Measurements from ENCODE around the gene DIDO1.

The DIDO1 gene

GRCh38 chr20:62931464-62931863 lies 5.2 kb upstream of the DIDO1 start:
- H4K20me1 ChIP-seq (ENCODE audit: insufficient read depth, low read length) = peaks cover 74% of the 10 kb centered on the region
- peaks cover 34% of the 10 kb centered on the region for H3K4me1 ChIP-seq (ENCODE audit: low read length)
- no peak overlapping the region for H2AFZ ChIP-seq (ENCODE audit: low read depth, low read length)
- no peak overlapping the region for H3K4me3 ChIP-seq (ENCODE audit: low read length)
- H3K27ac ChIP-seq (ENCODE audit: low read length) = peak overlapping the region; percentile 18; the same call in 1 of the 2 replicates
- H3K27me3 ChIP-seq (ENCODE audit: low read depth, low read length) = no peaks in the 10 kb centered on the region
- no peak overlapping the region for H3K9ac ChIP-seq (ENCODE audit: low read length)
- peaks cover 100% of the 10 kb centered on the region for H3K79me2 ChIP-seq (ENCODE audit: low read length)
- peak overlapping the region; percentile 45 for H3K4me2 ChIP-seq (ENCODE audit: low read length)
- no peaks in the 10 kb centered on the region for H3K9me3 ChIP-seq (ENCODE audit: insufficient read depth, low read length)
- H3K36me3 ChIP-seq (replicated peaks; ENCODE audit: low read depth, low read length) = peaks cover 27% of the 10 kb centered on the region
- TF ChIP-seq EZH2phosphoT487 (IDR thresholded peaks at IDR 0.05; ENCODE audit: low read depth) = no peak

- peaks cover 7% of the 10 kb centered on the region for H3K36me3 ChIP-seq (replicated peaks; ENCODE audit: low read depth, low read length)
- TF ChIP-seq EZH2phosphoT487 (IDR thresholded peaks at IDR 0.05; ENCODE audit: low read depth) = no peak
- no peak for TF ChIP-seq CTCF (IDR thresholded peaks at IDR 0.05; ENCODE audit: low read depth, low read length)
- no peak overlapping the region for H3K27ac ChIP-seq (ENCODE audit: low read length)
- no peak overlapping the region for H3K4me2 ChIP-seq (ENCODE audit: low read length)
- peaks cover 99% of the 10 kb centered on the region for H3K79me2 ChIP-seq (ENCODE audit: low read length)
- no peaks in the 10 kb centered on the region for H3K9me3 ChIP-seq (ENCODE audit: insufficient read depth, low read length)
- peaks cover 34% of the 10 kb centered on the region for H3K4me1 ChIP-seq (ENCODE audit: low read length)
- no peak overlapping the region for H3K4me3 ChIP-seq (ENCODE audit: low read length)
- H3K27me3 ChIP-seq (ENCODE audit: low read depth, low read length) = no peaks in the 10 kb centered on the region
- H3K9ac ChIP-seq (ENCODE audit: low read length) = no peak overlapping the region
- peaks cover 68% of the 10 kb centered on the region for H4K20me1 ChIP-seq (ENCODE audit: insufficient read depth, low read length)
- no peak overlapping the region for H2AFZ ChIP-seq (ENCODE audit: low read depth, low read length)
These were observed 2.8 kb upstream of the DIDO1 start for GRCh38 chr20:62929051-62929538.

GRCh38 chr20:62928246-62928939 lies 2.1 kb upstream of the DIDO1 start:
- H3K79me2 ChIP-seq (ENCODE audit: low read length) = peaks cover 99% of the 10 kb centered on the region
- peaks cover 6% of the 10 kb centered on the region for H3K36me3 ChIP-seq (replicated peaks; ENCODE audit: low read depth, low read length)
- no peak for TF ChIP-seq EZH2phosphoT487 (IDR thresholded peaks at IDR 0.05; ENCODE audit: low read depth)
- TF ChIP-seq CTCF (IDR thresholded peaks at IDR 0.05; ENCODE audit: low read depth, low read length) = no peak
- H3K27me3 ChIP-seq (ENCODE audit: low read depth, low read length) = no peaks in the 10 kb centered on the region
- H4K20me1 ChIP-seq (ENCODE audit: insufficient read depth, low read length) = peaks cover 68% of the 10 kb centered on the region
- no peak overlapping the region for H3K27ac ChIP-seq (ENCODE audit: low read length)
- H3K9me3 ChIP-seq (ENCODE audit: insufficient read depth, low read length) = no peaks in the 10 kb centered on the region
- peaks cover 41% of the 10 kb centered on the region for H3K4me1 ChIP-seq (ENCODE audit: low read length)
- no peak overlapping the region for H3K4me2 ChIP-seq (ENCODE audit: low read length)
- H2AFZ ChIP-seq (ENCODE audit: low read depth, low read length) = no peak overlapping the region
- no peak overlapping the region for H3K4me3 ChIP-seq (ENCODE audit: low read length)
- H3K9ac ChIP-seq (ENCODE audit: low read length) = no peak overlapping the region

GRCh38 chr20:62927128-62927705 lies 912 bp upstream of the DIDO1 start:
- H2AFZ ChIP-seq (ENCODE audit: low read depth, low read length) = no peak overlapping the region
- H3K4me1 ChIP-seq (ENCODE audit: low read length) = peaks cover 45% of the 10 kb centered on the region
- peak overlapping the region; percentile 88 for H3K4me3 ChIP-seq (ENCODE audit: low read length)

More at GRCh38 chr20:62927128-62927705, 912 bp upstream of the DIDO1 start:
- no peak for TF ChIP-seq CTCF (IDR thresholded peaks at IDR 0.05; ENCODE audit: low read depth, low read length)
- no peak for TF ChIP-seq EZH2phosphoT487 (IDR thresholded peaks at IDR 0.05; ENCODE audit: low read depth)
- Histone ChIP-seq H3K9ac (ENCODE audit: low read length) (peak overlapping the region; percentile 69; the same call in 1 of the 2 replicates), H3K4me2 (ENCODE audit: low read length) (peak overlapping the region; percentile 96), H3K9me3 (ENCODE audit: insufficient read depth, low read length) (no peaks in the 10 kb centered on the region), H3K27ac (ENCODE audit: low read length) (no peak overlapping the region), H3K36me3 (replicated peaks; ENCODE audit: low read depth, low read length) (peaks cover 2% of the 10 kb centered on the region), H4K20me1 (ENCODE audit: insufficient read depth, low read length) (peaks cover 73% of the 10 kb centered on the region), H3K79me2 (ENCODE audit: low read length) (peaks cover 99% of the 10 kb centered on the region), H3K27me3 (ENCODE audit: low read depth, low read length) (no peaks in the 10 kb centered on the region)
